Adrenal gland (tissue), 5 donors: Measurements from ENCODE around the gene BRSK2.

Source experiments
- CTCF ChIP-seq, 6 experiments: fragments of 450-650 bp in 4 of 6; fragments of 200-600 bp in 2 of 6; sonication (generic) in 1 of 6; IDR thresholded peaks; 1 replicate in 5 of 6; 2 replicates in 1 of 6; pipeline versions ENCODE4 v1.5.1 to v1.8.0; 2016 to 2021; ENCODE audit warnings: antibody characterized with exemption in 6 of 6, mild to moderate bottlenecking in 2 of 6, moderate library complexity in 1 of 6
- POLR2A ChIP-seq, 2 donors: fragments of 450-650 bp; IDR thresholded peaks; one replicate each; pipeline ENCODE4 v1.6.1; 2017; ENCODE audit warnings: antibody characterized with exemption in 2 of 2, mild to moderate bottlenecking in 2 of 2, moderate library complexity in 1 of 2
- donor health status: DM: no; HTN: no; CAD: no.

- no peak for TF ChIP-seq CTCF (IDR thresholded peaks at IDR 0.05)
- no peak for TF ChIP-seq POLR2A (IDR thresholded peaks at IDR 0.05)
Observed at GRCh38 chr11:1360181-1360834, 29.4 kb upstream of the BRSK2 start.
